ENCODE results near the gene MMD2.

DNA sequence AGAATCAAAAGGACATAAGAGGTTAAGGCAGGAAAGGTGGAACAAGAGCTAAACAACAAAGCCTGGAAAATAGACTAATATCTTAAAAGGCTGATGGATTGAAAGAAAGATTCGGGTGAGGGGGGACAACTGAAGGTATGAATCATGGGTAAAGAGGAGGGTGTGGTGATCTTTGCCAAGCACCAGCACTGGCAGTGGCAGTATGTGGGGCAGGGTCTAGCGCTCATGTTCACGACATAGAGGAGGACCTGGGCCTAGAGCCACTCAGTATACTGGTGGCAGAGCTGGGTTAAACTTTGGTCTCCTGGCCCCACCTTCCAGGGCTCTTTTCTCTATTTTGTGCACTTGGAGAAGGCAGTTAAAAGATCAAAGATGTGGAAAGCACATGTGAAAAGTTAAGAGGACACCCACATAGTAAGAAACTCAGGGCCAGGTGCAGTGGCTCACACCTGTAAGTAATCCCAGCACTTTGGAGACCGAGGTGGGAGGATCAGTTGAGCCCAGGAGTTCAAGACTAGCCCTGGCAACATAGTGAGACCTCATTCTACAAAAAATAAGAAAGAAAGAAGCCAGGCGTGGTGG, 40.5 kb upstream of the MMD2 start:
- TF ChIP-seq HEYL (CRISPR knock-in tag; IDR thresholded peaks at IDR 0.05) (no peak), RAD21 (conservative IDR thresholded peaks at IDR 0.05 in 1 of 2, IDR thresholded peaks at IDR 0.05 in 1 of 2) (no peak), EP300 (IDR thresholded peaks at IDR 0.05) (no peak), CEBPB (IDR thresholded peaks at IDR 0.05) (no peak), RCOR1 (IDR thresholded peaks at IDR 0.05; ENCODE audit: low read depth, low read length) (no peak)
- TF ChIP-seq, protein P1, sequence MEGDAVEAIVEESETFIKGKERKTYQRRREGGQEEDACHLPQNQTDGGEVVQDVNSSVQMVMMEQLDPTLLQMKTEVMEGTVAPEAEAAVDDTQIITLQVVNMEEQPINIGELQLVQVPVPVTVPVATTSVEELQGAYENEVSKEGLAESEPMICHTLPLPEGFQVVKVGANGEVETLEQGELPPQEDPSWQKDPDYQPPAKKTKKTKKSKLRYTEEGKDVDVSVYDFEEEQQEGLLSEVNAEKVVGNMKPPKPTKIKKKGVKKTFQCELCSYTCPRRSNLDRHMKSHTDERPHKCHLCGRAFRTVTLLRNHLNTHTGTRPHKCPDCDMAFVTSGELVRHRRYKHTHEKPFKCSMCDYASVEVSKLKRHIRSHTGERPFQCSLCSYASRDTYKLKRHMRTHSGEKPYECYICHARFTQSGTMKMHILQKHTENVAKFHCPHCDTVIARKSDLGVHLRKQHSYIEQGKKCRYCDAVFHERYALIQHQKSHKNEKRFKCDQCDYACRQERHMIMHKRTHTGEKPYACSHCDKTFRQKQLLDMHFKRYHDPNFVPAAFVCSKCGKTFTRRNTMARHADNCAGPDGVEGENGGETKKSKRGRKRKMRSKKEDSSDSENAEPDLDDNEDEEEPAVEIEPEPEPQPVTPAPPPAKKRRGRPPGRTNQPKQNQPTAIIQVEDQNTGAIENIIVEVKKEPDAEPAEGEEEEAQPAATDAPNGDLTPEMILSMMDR (IDR thresholded peaks at IDR 0.05) = no peak

Data from A549 (cell line).